ENCODE measurements around the gene FOXA2. TPM values are rescaled to one million over a fixed set of nuclear protein-coding genes. Genes with fewer than 3 reads are reported as not detected.

The FOXA2 gene
- total and polyA plus RNA-seq, 2 experiments from 2014 or later, result not detected

DNA sequence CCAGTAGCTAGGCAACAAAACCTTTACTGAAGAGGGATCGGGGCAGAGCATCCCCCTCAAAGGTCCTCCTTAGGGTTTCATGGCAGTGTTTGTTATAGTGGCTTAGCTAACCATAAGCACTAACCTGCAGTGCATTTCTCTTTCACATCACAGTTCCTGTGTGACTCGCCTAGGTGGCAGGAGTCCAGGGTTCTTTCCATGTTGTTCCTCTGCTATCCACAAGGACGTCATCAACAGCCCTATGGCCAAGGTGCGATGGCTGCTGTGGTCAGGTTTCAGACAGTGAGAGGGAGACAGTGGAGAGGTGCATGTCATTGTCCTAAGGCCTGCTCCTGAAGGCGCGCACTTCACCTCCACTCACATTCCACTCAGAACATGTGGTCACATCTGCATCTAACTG is 38.8 kb upstream of the FOXA2 start:
- Histone ChIP-seq H4K20me1 (ENCODE audit: insufficient read depth) (no peaks in the 10 kb centered on the region), H3K9ac (no peak overlapping the region), H3F3A (ENCODE audit: insufficient read depth) (no peaks in the 10 kb centered on the region), H3K27ac (no peak overlapping the region), H3K36me3 (ENCODE audit: low read depth) (no peaks in the 10 kb centered on the region), H3K9me3 (ENCODE audit: low read depth) (no peaks in the 10 kb centered on the region), H3K9me2 (ENCODE audit: insufficient read depth) (no peaks in the 10 kb centered on the region), H3K79me2 (ENCODE audit: insufficient read depth) (no peaks in the 10 kb centered on the region), H3K4me3 (no peak overlapping the region), H3K4me1 (ENCODE audit: insufficient read depth) (no peaks in the 10 kb centered on the region), H2AFZ (no peak overlapping the region), H3K4me2 (ENCODE audit: unreplicated experiment) (no peak overlapping the region), H3K27me3 (replicated peaks; ENCODE audit: insufficient read depth) (no peaks in the 10 kb centered on the region; the same call in 1 of the 2 replicates)
- WGBS, 2 experiments (ENCODE audit: low coverage in 1 of 2, low lambda C conversion rate in 2 of 2, missing lambda C conversion rate in 2 of 2), result 39 to 41% methylated on average over 6 of the region's 6 CpGs
- TF ChIP-seq EZH2phosphoT487 (IDR thresholded peaks at IDR 0.05; ENCODE audit: insufficient read depth, low read depth), result no peak
- no peak for TF ChIP-seq EZH2 (IDR thresholded peaks at IDR 0.05; ENCODE audit: insufficient read depth, poor library complexity, severe bottlenecking)
- in situ Hi-C loops (cut with MboI), result no loop called here
- peak; percentile 1 for DNase-seq

DNA sequence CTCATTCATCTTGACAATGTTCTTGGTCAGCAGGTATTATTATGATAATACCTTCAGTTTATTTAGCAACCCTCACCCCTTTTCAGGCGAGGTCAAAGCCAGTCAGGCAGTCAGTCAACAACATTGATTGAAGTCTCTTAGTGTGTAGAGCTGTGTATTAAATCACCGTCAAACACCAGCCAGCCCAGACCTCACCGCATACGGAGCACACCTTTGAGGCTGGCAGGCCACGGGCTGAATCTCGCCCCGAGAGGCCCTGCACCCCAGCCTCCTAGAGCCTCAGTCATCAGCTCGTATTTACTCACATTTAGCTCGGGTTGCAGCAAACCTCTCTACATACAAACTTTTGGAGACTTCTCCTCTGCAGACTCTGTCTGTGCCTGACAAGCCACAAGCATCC is 36.0 kb upstream of the FOXA2 start:
- in situ Hi-C loops (cut with MboI), result no loop called here
- Histone ChIP-seq H3K9ac (no peak overlapping the region), H3K9me3 (ENCODE audit: low read depth) (no peaks in the 10 kb centered on the region), H3F3A (ENCODE audit: insufficient read depth) (no peaks in the 10 kb centered on the region), H3K79me2 (ENCODE audit: insufficient read depth) (no peaks in the 10 kb centered on the region), H3K4me1 (ENCODE audit: insufficient read depth) (no peaks in the 10 kb centered on the region), H3K4me3 (no peak overlapping the region), H3K27me3 (replicated peaks; ENCODE audit: insufficient read depth) (no peaks in the 10 kb centered on the region; the same call in none of the 2 replicates), H4K20me1 (ENCODE audit: insufficient read depth) (no peaks in the 10 kb centered on the region), H3K9me2 (ENCODE audit: insufficient read depth) (no peaks in the 10 kb centered on the region), H3K4me2 (ENCODE audit: unreplicated experiment) (no peak overlapping the region), H3K27ac (no peak overlapping the region), H3K36me3 (ENCODE audit: low read depth) (no peaks in the 10 kb centered on the region), H2AFZ (no peak overlapping the region)
- DNase-seq, result no peak
- TF ChIP-seq EZH2 (IDR thresholded peaks at IDR 0.05; ENCODE audit: insufficient read depth, poor library complexity, severe bottlenecking), result no peak
- no peak for TF ChIP-seq EZH2phosphoT487 (IDR thresholded peaks at IDR 0.05; ENCODE audit: insufficient read depth, low read depth)
- 21 to 29% methylated on average over 9 of the region's 9 CpGs for WGBS, 2 experiments (ENCODE audit: low coverage in 1 of 2, low lambda C conversion rate in 2 of 2, missing lambda C conversion rate in 2 of 2)

DNA sequence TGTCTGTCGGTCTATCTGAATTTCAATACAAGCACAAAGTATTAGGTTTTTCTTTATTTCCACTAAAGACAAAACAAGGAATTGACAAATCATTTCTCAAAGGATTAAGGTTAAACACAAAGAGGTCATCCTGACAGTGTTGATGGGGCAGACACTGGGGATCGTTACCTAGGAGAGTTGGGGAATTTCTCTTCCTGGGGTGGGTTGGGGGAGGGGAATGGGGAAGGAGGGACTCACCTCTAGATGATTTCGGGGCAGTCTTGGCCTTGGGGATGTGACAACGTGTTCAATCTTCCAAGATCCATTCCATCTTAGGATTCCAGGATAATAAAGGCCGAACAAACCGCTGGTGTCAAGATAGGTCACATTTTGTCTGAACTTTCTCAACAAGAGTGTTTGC is 35.4 kb upstream of the FOXA2 start:
- H4K20me1 ChIP-seq (ENCODE audit: insufficient read depth), result no peaks in the 10 kb centered on the region
- H3K79me2 ChIP-seq (ENCODE audit: insufficient read depth), result no peaks in the 10 kb centered on the region
- no peak overlapping the region for H3K9ac ChIP-seq
- 18 to 30% methylated on average over 6 of the region's 6 CpGs for WGBS, 2 experiments (ENCODE audit: low coverage in 1 of 2, low lambda C conversion rate in 2 of 2, missing lambda C conversion rate in 2 of 2)
- no peaks in the 10 kb centered on the region for H3K9me3 ChIP-seq (ENCODE audit: low read depth)
- in situ Hi-C loops (cut with MboI), result no loop called here
- no peaks in the 10 kb centered on the region for H3K4me1 ChIP-seq (ENCODE audit: insufficient read depth)
- H3K9me2 ChIP-seq (ENCODE audit: insufficient read depth), result no peaks in the 10 kb centered on the region
- no peak overlapping the region for H3K27ac ChIP-seq
- no peaks in the 10 kb centered on the region for H3K36me3 ChIP-seq (ENCODE audit: low read depth)
- DNase-seq, result no peak
- no peak for TF ChIP-seq EZH2 (IDR thresholded peaks at IDR 0.05; ENCODE audit: insufficient read depth, poor library complexity, severe bottlenecking)
- TF ChIP-seq EZH2phosphoT487 (IDR thresholded peaks at IDR 0.05; ENCODE audit: insufficient read depth, low read depth), result no peak
- no peak overlapping the region for H3K4me2 ChIP-seq (ENCODE audit: unreplicated experiment)
- H3K27me3 ChIP-seq (replicated peaks; ENCODE audit: insufficient read depth), result no peaks in the 10 kb centered on the region; the same call in none of the 2 replicates
- no peak overlapping the region for H3K4me3 ChIP-seq
- no peak overlapping the region for H2AFZ ChIP-seq
- no peaks in the 10 kb centered on the region for H3F3A ChIP-seq (ENCODE audit: insufficient read depth)

DNA sequence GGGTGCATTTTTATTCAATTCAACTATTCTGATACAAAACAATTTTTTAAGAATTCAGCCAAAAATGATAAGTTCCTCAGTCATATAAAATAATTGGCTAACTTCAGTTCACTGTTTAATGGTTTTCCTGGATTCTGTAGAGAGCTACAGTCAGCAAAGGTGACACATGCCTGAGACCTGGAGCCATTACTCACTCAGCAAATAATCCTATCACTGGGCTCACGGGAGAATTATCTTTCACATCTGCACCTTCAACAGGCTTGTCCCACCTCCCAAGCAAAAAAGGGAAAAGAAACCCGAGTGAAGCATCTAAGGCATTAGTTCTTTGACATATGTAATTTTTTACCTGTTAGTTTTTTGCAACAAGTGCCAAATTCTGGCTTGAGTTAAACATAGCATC is 34.9 kb upstream of the FOXA2 start:
- in situ Hi-C loops (cut with MboI), result no loop called here
- Histone ChIP-seq H3K4me2 (ENCODE audit: unreplicated experiment) (no peak overlapping the region), H3K4me1 (ENCODE audit: insufficient read depth) (no peaks in the 10 kb centered on the region), H3K27ac (no peak overlapping the region), H3K9ac (no peak overlapping the region), H3K27me3 (replicated peaks; ENCODE audit: insufficient read depth) (no peaks in the 10 kb centered on the region; the same call in none of the 2 replicates), H3K36me3 (ENCODE audit: low read depth) (no peaks in the 10 kb centered on the region), H3F3A (ENCODE audit: insufficient read depth) (no peaks in the 10 kb centered on the region), H3K79me2 (ENCODE audit: insufficient read depth) (no peaks in the 10 kb centered on the region), H3K4me3 (no peak overlapping the region), H4K20me1 (ENCODE audit: insufficient read depth) (no peaks in the 10 kb centered on the region), H3K9me3 (ENCODE audit: low read depth) (no peaks in the 10 kb centered on the region), H2AFZ (no peak overlapping the region), H3K9me2 (ENCODE audit: insufficient read depth) (no peaks in the 10 kb centered on the region)
- WGBS, 2 experiments (ENCODE audit: low coverage in 1 of 2, low lambda C conversion rate in 2 of 2, missing lambda C conversion rate in 2 of 2), result 7 to 12% methylated on average over 2 of the region's 2 CpGs
- DNase-seq, result no peak
- no peak for TF ChIP-seq EZH2phosphoT487 (IDR thresholded peaks at IDR 0.05; ENCODE audit: insufficient read depth, low read depth)
- TF ChIP-seq EZH2 (IDR thresholded peaks at IDR 0.05; ENCODE audit: insufficient read depth, poor library complexity, severe bottlenecking), result no peak

DNA sequence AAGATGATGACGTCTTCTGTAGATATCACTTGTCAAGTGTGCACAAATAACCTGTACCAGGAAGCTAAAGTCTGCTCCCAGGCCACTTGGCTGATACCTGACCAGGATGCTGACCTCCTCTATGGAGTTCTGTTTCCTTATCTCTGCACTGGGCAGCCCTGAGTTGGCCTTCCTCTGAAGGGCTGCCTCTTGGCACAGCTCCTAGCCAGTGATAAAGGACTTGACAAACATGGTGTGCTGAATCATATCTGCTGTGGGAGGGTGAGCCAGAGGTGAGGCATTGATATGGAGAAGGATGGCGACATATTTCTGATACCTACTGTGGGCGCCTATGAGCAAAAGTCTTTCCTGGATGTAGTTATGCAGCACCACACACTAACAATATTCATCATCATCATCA is 32.8 kb upstream of the FOXA2 start:
- in situ Hi-C loops (cut with MboI), result no loop called here
- Histone ChIP-seq H3K79me2 (ENCODE audit: insufficient read depth) (no peaks in the 10 kb centered on the region), H3F3A (ENCODE audit: insufficient read depth) (no peaks in the 10 kb centered on the region), H3K9me3 (ENCODE audit: low read depth) (no peaks in the 10 kb centered on the region), H3K9ac (no peak overlapping the region), H2AFZ (no peak overlapping the region), H3K27ac (no peak overlapping the region), H3K4me3 (no peak overlapping the region), H3K4me1 (ENCODE audit: insufficient read depth) (no peaks in the 10 kb centered on the region), H3K9me2 (ENCODE audit: insufficient read depth) (no peaks in the 10 kb centered on the region), H3K4me2 (ENCODE audit: unreplicated experiment) (no peak overlapping the region), H3K27me3 (replicated peaks; ENCODE audit: insufficient read depth) (no peaks in the 10 kb centered on the region; the same call in none of the 2 replicates), H4K20me1 (ENCODE audit: insufficient read depth) (no peaks in the 10 kb centered on the region), H3K36me3 (ENCODE audit: low read depth) (no peaks in the 10 kb centered on the region)
- TF ChIP-seq EZH2phosphoT487 (IDR thresholded peaks at IDR 0.05; ENCODE audit: insufficient read depth, low read depth), result no peak
- no peak for TF ChIP-seq EZH2 (IDR thresholded peaks at IDR 0.05; ENCODE audit: insufficient read depth, poor library complexity, severe bottlenecking)
- no peak for DNase-seq
- 31 to 33% methylated on average over 3 of the region's 3 CpGs for WGBS, 2 experiments (ENCODE audit: low coverage in 1 of 2, low lambda C conversion rate in 2 of 2, missing lambda C conversion rate in 2 of 2)
